Breast epithelium (tissue), 4 donors: ENCODE results near the gene MYL9. TPM values are rescaled to one million over a fixed set of nuclear protein-coding genes. Genes with fewer than 3 reads are reported as not detected.
"Not testable (repeated sequence)": the region's sequence is repeated elsewhere in the genome, so short reads cannot be mapped to it uniquely, and the experiment has no call there.

Experiments used
- DNase-seq, 2 donors: peaks; one replicate each; pipeline ENCODE4 v3.0.0-alpha.2; 2019; ENCODE audit warnings: low spot score in 2 of 2
- H3K27ac ChIP-seq, 2 donors: fragments of 200-600 bp; sonication (generic) in 1 of 2; one replicate each; pipeline ENCODE4 v1.5.1; 2016 to 2019; ENCODE audit warnings: mild to moderate bottlenecking in 1 of 2
- H3K27me3 ChIP-seq, 2 donors: fragments of 200-600 bp; sonication (generic) in 1 of 2; one replicate each; pipeline versions ENCODE4 v1.5.1 to v1.6.0; 2017 to 2019; ENCODE audit warnings: control low read depth in 1 of 2, mild to moderate bottlenecking in 1 of 2
- H3K36me3 ChIP-seq: fragments of 200-600 bp; one replicate; pipeline ENCODE4 v1.5.1; 2019
- H3K4me1 ChIP-seq, 2 donors: fragments of 200-600 bp; sonication (generic); one replicate each; pipeline ENCODE4 v1.5.1; 2016 to 2019; ENCODE audit warnings: control low read depth in 1 of 2
- H3K4me3 ChIP-seq, 3 donors: fragments of 200-600 bp; sonication (generic); 1 replicate in 2 of 3; 2 replicates in 1 of 3; pipeline ENCODE4 v1.5.1; 2016 to 2019; ENCODE audit warnings: mild to moderate bottlenecking in 3 of 3, moderate library complexity in 2 of 3
- H3K9me3 ChIP-seq, 2 donors: fragments of 200-600 bp; sonication (generic) in 1 of 2; one replicate each; pipeline ENCODE4 v1.5.1; 2016 to 2019; ENCODE audit warnings: control low read depth in 1 of 2
- POLR2A ChIP-seq: fragments of 450-650 bp; IDR thresholded peaks from one replicate; pipeline ENCODE4 v1.6.1; 2016; ENCODE audit warnings: antibody characterized with exemption, mild to moderate bottlenecking, moderate library complexity
- POLR2AphosphoS5 ChIP-seq, 3 donors: sonication (generic); formaldehyde crosslinking; IDR thresholded peaks; one replicate each; pipeline ENCODE4 v1.6.1; 2017; ENCODE audit warnings: antibody characterized with exemption in 3 of 3
- intact Hi-C: fragments of 100-400 bp; cut with DNase I; formaldehyde crosslinking; loops from one replicate; pipeline ENCODE4 v1.15.1; 2023; ENCODE audit warnings: low total_unique reads
- total RNA-seq, 3 donors: library from RNA; depleted of rRNA; stranded (reverse); fragments of >200 nt; gene quantifications; one replicate each; pipeline ENCODE4 v1.1.0, GENCODE V29; 2016
- TF ChIP-seq, protein P1 (sequence below), 3 donors: fragments of 450-650 bp; IDR thresholded peaks; one replicate each; pipeline ENCODE4 v1.5.1; 2016 to 2017; ENCODE audit warnings: antibody characterized with exemption in 3 of 3, mild to moderate bottlenecking in 3 of 3, moderate library complexity in 3 of 3

Gene MYL9
- total RNA-seq, 3 donors from 2014 or later = 72.9 to 112 (median 91.8) TPM

DNA sequence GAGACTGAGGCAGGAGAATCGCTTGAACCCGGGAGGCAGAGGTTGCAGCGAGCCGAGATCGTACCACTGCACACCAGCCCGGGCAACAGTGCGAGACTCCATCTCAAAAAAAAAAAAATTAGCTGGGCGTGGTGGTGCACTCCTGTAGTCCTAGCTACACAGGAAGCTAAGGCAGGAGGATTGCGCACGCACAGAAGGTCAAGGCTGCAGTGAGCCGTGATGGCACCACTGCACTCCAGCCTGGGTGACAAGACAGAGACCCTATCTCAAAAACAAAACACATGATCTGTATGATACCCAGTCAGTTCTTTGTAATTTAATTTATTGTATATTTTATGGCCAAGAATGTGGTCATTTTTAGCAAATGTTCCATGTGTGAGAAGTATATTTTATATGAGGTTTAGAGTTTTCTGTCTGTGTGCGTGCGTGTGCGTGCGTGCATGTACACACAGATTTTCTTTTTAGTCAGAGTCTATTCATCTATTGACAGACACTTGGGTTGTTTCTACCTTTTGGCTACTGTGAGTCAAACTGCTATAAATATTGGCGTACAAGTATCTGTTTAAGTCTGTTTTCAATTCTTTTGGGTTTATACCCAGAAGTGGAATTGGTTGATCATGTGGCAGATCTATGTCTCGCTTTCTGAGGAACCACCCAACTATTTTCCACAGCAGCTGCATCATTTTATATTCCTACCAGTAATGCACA lies 22.2 kb upstream of the MYL9 start:
- Histone ChIP-seq H3K27me3 (no peaks in the 10 kb centered on the region), H3K4me1 (no peaks in the 10 kb centered on the region), H3K27ac (no peak overlapping the region), H3K4me3 (no peak overlapping the region), H3K36me3 (no peaks in the 10 kb centered on the region), H3K9me3 (no peaks in the 10 kb centered on the region)
- intact Hi-C loops = no loop called here
- TF ChIP-seq, protein P1, sequence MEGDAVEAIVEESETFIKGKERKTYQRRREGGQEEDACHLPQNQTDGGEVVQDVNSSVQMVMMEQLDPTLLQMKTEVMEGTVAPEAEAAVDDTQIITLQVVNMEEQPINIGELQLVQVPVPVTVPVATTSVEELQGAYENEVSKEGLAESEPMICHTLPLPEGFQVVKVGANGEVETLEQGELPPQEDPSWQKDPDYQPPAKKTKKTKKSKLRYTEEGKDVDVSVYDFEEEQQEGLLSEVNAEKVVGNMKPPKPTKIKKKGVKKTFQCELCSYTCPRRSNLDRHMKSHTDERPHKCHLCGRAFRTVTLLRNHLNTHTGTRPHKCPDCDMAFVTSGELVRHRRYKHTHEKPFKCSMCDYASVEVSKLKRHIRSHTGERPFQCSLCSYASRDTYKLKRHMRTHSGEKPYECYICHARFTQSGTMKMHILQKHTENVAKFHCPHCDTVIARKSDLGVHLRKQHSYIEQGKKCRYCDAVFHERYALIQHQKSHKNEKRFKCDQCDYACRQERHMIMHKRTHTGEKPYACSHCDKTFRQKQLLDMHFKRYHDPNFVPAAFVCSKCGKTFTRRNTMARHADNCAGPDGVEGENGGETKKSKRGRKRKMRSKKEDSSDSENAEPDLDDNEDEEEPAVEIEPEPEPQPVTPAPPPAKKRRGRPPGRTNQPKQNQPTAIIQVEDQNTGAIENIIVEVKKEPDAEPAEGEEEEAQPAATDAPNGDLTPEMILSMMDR (IDR thresholded peaks at IDR 0.05) = no peak
- no peak for TF ChIP-seq POLR2AphosphoS5 (IDR thresholded peaks at IDR 0.05)
- no peak for TF ChIP-seq POLR2A
- no peak for DNase-seq

DNA sequence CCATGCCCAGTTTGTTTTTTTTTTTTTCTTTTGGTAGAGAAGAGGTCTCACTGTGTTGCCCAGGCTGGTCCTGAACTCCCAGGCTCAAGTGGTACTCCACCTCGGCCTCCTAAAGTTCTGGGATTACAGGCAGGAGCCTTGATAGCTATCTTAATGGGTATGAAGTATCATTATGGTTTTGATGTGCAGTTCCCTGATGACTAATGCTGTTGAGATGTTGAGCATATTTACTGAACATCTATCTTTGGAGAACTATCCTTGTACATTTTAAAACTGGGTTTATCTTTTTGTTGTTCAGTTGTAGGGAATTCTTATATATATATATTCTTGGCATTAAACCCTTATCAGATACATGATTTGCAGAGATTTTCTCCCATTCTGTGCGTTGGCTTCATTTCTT lies 21.4 kb upstream of the MYL9 start:
- Histone ChIP-seq H3K27me3 (no peaks in the 10 kb centered on the region), H3K9me3 (no peaks in the 10 kb centered on the region), H3K27ac (no peak overlapping the region), H3K4me1 (no peaks in the 10 kb centered on the region), H3K36me3 (no peaks in the 10 kb centered on the region), H3K4me3 (no peak overlapping the region)
- no peak for DNase-seq
- TF ChIP-seq POLR2A (no peak), POLR2AphosphoS5 (IDR thresholded peaks at IDR 0.05) (no peak)
- TF ChIP-seq, protein P1 (IDR thresholded peaks at IDR 0.05) = no peak
- intact Hi-C loops = no loop called here

DNA sequence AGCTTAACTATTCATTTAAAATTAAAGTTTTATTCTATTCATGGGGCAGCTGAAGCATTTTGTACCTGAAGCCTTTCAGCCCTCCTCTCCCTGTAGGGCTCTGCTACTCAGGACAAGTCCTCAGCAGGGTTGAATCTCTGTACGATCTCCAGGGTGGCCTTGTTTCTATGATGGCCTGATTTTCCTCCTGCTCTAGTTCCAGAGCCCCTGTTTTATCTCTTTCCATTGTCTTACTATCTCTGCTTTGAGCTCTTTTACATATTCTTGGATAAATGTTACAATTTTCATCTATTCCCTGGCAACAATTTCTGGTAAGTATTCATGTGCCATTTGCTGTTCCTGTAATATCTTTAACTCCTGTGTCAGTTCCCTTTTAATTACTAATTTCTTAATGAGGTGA lies 19.8 kb upstream of the MYL9 start:
- H3K4me3 ChIP-seq = no peak overlapping the region
- H3K9me3 ChIP-seq = no peaks in the 10 kb centered on the region
- no peak for DNase-seq
- peak overlapping the region in 1 of 2 donors; percentile 12 for H3K27ac ChIP-seq
- TF ChIP-seq, protein P1 (IDR thresholded peaks at IDR 0.05) = no peak
- TF ChIP-seq POLR2AphosphoS5 (IDR thresholded peaks at IDR 0.05) (no peak), POLR2A (no peak)
- no peaks in the 10 kb centered on the region for H3K27me3 ChIP-seq
- no peaks in the 10 kb centered on the region for H3K4me1 ChIP-seq
- no peaks in the 10 kb centered on the region for H3K36me3 ChIP-seq
- intact Hi-C loops = no loop called here

DNA sequence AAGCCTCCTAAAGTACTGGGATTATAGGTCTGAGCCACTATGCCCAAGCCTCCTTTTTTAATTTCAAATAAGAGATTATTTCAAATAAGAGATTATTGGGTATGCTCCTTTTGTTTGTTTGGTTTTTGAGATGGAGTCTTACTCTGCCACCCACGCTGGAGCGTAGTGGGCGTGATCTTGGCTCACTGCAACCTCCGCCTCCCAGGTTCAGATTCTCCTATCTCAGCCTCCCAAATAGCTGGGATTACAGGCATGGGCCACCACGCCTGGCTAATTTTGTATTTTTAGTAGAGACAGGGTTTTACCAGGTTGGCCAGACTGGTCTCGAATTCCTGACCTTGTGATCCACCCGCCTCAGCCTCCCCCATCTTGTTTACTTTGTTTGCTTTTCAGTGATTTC lies 18.9 kb upstream of the MYL9 start:
- H3K27me3 ChIP-seq, H3K36me3 ChIP-seq, DNase-seq, H3K4me3 ChIP-seq, intact Hi-C loops, H3K4me1 ChIP-seq, H3K9me3 ChIP-seq: not testable (repeated sequence)
- H3K27ac ChIP-seq = peak overlapping the region; percentile 7 to 61

DNA sequence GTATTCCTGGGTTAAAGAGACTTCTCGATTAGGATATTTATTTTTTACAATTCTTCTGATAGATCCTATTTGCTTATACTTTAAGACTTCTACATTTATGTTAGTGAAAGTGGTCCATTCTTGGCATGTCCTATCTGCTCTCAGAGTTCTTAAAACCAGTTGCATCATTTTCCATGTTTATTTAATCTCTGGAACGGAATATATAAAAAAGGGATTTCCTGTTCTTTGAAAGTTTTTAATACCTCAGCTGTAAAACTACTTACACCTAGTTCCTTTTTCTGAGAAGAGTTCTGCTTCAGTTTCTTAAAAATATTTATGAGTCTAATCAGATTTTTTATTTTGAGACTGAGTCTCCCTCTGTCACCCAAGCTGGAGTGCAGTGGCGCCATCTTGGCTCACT lies 18.0 kb upstream of the MYL9 start:
- intact Hi-C loops = no loop called here
- no peak overlapping the region for H3K27ac ChIP-seq

More for the DNA sequence above, 18.0 kb upstream of the MYL9 start:
- TF ChIP-seq, protein P1 (IDR thresholded peaks at IDR 0.05) = no peak
- no peak for TF ChIP-seq POLR2AphosphoS5 (IDR thresholded peaks at IDR 0.05)
- no peak for TF ChIP-seq POLR2A
- Histone ChIP-seq H3K27me3 (no peaks in the 10 kb centered on the region), H3K4me1 (no peaks in the 10 kb centered on the region), H3K36me3 (peaks cover 6% of the 10 kb centered on the region), H3K4me3 (no peak overlapping the region), H3K9me3 (no peaks in the 10 kb centered on the region)
- no peak for DNase-seq
